ENCODE data around the gene SDHD. TPM values are rescaled to one million over a fixed set of nuclear protein-coding genes. Genes with fewer than 3 reads are reported as not detected.
"Not testable (repeated sequence)": the region's sequence is repeated elsewhere in the genome, so short reads cannot be mapped to it uniquely, and the experiment has no call there.

SDHD gene
- polyA plus RNA-seq, 1 donor (not counting 4 experiments of a cell fraction or from before 2014, with no cell fraction given): 101 TPM

DNA sequence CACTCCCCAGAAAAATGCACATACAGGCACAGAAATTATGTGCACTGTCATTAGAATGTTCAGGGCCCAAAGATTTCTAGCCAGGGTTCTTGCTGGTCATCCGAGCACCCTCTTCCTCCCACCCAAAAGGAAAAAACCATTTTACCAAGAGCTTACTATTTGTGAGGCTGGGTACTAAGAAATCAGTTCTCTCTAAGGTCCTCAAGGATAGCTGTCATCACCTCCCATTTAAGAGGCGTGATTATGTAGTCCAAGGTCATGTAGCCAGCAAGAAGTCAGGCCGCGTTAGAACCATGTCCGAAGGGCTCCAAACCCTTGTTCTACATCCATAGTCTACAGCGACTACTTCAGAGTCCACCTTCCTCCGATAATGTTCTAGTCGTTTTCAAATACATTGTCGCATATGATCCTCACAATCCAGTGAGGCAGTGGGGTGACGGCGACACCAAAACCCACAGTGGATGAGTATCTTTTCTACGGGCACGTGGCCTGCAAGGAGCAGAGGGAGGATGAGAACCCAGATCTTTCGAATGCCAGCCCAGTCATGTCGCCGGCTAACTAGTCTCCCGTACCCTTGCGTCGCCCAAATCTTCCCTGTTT, 751 bp upstream of the SDHD start:
- peak overlapping the region; percentile 77 for H3K4me2 ChIP-seq (ENCODE audit: control insufficient read depth, extremely low read depth, insufficient read depth, low read depth, low read length)
- FAIRE-seq: no peak
- no peaks in the 10 kb centered on the region for H3K9me1 ChIP-seq (ENCODE audit: control insufficient read depth, extremely low read depth, insufficient read depth, low read length)
- peaks cover 10 to 38% of the 10 kb centered on the region in 2 experiments for H3K36me3 ChIP-seq (ENCODE audit: control insufficient read depth in 2 of 2, extremely low read depth in 1 of 2, insufficient read depth in 2 of 2, low read length in 2 of 2)
- H3K4me1 ChIP-seq (ENCODE audit: control insufficient read depth, extremely low read depth, insufficient read depth, low read length): peaks cover 14% of the 10 kb centered on the region
- H3K4me3 ChIP-seq (ENCODE audit: control insufficient read depth in 2 of 3, extremely low read depth in 1 of 3, insufficient read depth in 2 of 3, low read depth in 1 of 3, low read length in 3 of 3): peak overlapping the region; percentile 68 to 100 (median 76)
- no peaks in the 10 kb centered on the region for H4K20me1 ChIP-seq (ENCODE audit: control insufficient read depth, extremely low read depth, insufficient read depth, low read length)
- DNase-seq (ENCODE audit: low read depth, low spot score): no peak
- H3K79me2 ChIP-seq (ENCODE audit: control insufficient read depth, insufficient read depth, low read length): peaks cover 52% of the 10 kb centered on the region
- H3K27me3 ChIP-seq (ENCODE audit: control insufficient read depth, extremely low read depth, insufficient read depth, low read length): no peaks in the 10 kb centered on the region
- H3K9ac ChIP-seq (ENCODE audit: control insufficient read depth, extremely low read depth, insufficient read depth, low read length): peak overlapping the region; percentile 97
- H3K9me3 ChIP-seq (ENCODE audit: control insufficient read depth, low read depth, low read length): no peaks in the 10 kb centered on the region
- peak overlapping the region; percentile 95 for H3K27ac ChIP-seq (ENCODE audit: control insufficient read depth, insufficient read depth, low read length)
- TF ChIP-seq EZH2 (IDR thresholded peaks at IDR 0.05; ENCODE audit: low read length): no peak
- TF ChIP-seq, protein P1, sequence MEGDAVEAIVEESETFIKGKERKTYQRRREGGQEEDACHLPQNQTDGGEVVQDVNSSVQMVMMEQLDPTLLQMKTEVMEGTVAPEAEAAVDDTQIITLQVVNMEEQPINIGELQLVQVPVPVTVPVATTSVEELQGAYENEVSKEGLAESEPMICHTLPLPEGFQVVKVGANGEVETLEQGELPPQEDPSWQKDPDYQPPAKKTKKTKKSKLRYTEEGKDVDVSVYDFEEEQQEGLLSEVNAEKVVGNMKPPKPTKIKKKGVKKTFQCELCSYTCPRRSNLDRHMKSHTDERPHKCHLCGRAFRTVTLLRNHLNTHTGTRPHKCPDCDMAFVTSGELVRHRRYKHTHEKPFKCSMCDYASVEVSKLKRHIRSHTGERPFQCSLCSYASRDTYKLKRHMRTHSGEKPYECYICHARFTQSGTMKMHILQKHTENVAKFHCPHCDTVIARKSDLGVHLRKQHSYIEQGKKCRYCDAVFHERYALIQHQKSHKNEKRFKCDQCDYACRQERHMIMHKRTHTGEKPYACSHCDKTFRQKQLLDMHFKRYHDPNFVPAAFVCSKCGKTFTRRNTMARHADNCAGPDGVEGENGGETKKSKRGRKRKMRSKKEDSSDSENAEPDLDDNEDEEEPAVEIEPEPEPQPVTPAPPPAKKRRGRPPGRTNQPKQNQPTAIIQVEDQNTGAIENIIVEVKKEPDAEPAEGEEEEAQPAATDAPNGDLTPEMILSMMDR (optimal IDR thresholded peaks at IDR 0.05 in 1 of 3, IDR thresholded peaks at IDR 0.05 in 1 of 3, conservative IDR thresholded peaks at IDR 0.05 in 1 of 3; ENCODE audit: extremely low read depth in 1 of 3, insufficient read depth in 2 of 3, low read length in 3 of 3): no peak
- peak overlapping the region; percentile 97 for H2AFZ ChIP-seq (ENCODE audit: control insufficient read depth, low read length)
- dilution Hi-C loops (cut with MboI; ENCODE audit: extremely low pct_ligation_motif_present, low sequenced_read_pairs): no loop called here

DNA sequence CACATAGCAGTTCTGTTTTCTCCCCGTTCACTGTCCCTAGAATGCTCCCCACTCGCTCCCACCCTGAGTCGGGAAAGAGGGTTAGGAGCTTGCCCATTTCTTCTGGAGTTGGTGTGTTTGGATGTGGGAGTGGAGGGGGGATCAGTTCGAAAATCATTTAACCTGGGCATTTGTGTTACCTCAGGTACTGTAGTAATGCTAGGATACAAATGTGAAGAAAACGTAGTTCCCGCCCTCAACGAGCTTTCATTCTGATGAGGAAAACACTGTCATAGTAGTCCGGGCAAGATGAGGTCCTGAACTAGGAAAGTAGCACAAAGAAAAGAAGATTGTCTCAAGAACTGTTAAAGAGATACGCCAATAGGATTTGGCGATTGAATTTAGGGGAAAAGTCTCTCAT, 539 bp downstream of the SDHD start:
- no peaks in the 10 kb centered on the region for H3K9me3 ChIP-seq (ENCODE audit: control insufficient read depth, low read depth, low read length)
- peak overlapping the region; percentile 91 for H3K4me2 ChIP-seq (ENCODE audit: control insufficient read depth, extremely low read depth, insufficient read depth, low read depth, low read length)
- H3K27me3 ChIP-seq (ENCODE audit: control insufficient read depth, extremely low read depth, insufficient read depth, low read length): no peaks in the 10 kb centered on the region
- FAIRE-seq (no peak), DNase-seq (ENCODE audit: low read depth, low spot score) (no peak)
- TF ChIP-seq, protein P1 (optimal IDR thresholded peaks at IDR 0.05 in 1 of 3, IDR thresholded peaks at IDR 0.05 in 1 of 3, conservative IDR thresholded peaks at IDR 0.05 in 1 of 3; ENCODE audit: extremely low read depth in 1 of 3, insufficient read depth in 2 of 3, low read length in 3 of 3): no peak
- TF ChIP-seq EZH2 (IDR thresholded peaks at IDR 0.05; ENCODE audit: low read length): no peak
- dilution Hi-C loops (cut with MboI; ENCODE audit: extremely low pct_ligation_motif_present, low sequenced_read_pairs): no loop called here
- peak overlapping the region; percentile 97 for H3K9ac ChIP-seq (ENCODE audit: control insufficient read depth, extremely low read depth, insufficient read depth, low read length)
- H4K20me1 ChIP-seq (ENCODE audit: control insufficient read depth, extremely low read depth, insufficient read depth, low read length): no peaks in the 10 kb centered on the region
- no peaks in the 10 kb centered on the region for H3K9me1 ChIP-seq (ENCODE audit: control insufficient read depth, extremely low read depth, insufficient read depth, low read length)
- H3K36me3 ChIP-seq (ENCODE audit: control insufficient read depth in 2 of 2, extremely low read depth in 1 of 2, insufficient read depth in 2 of 2, low read length in 2 of 2): peaks cover 17 to 39% of the 10 kb centered on the region in 2 experiments
- H3K4me3 ChIP-seq (ENCODE audit: control insufficient read depth in 2 of 3, extremely low read depth in 1 of 3, insufficient read depth in 2 of 3, low read depth in 1 of 3, low read length in 3 of 3): peak overlapping the region; percentile 68 to 100 (median 76)
- H2AFZ ChIP-seq (ENCODE audit: control insufficient read depth, low read length): peak overlapping the region; percentile 96
- H3K4me1 ChIP-seq (ENCODE audit: control insufficient read depth, extremely low read depth, insufficient read depth, low read length): peaks cover 14% of the 10 kb centered on the region
- H3K79me2 ChIP-seq (ENCODE audit: control insufficient read depth, insufficient read depth, low read length): peaks cover 52% of the 10 kb centered on the region
- H3K27ac ChIP-seq (ENCODE audit: control insufficient read depth, insufficient read depth, low read length): peak overlapping the region; percentile 95

DNA sequence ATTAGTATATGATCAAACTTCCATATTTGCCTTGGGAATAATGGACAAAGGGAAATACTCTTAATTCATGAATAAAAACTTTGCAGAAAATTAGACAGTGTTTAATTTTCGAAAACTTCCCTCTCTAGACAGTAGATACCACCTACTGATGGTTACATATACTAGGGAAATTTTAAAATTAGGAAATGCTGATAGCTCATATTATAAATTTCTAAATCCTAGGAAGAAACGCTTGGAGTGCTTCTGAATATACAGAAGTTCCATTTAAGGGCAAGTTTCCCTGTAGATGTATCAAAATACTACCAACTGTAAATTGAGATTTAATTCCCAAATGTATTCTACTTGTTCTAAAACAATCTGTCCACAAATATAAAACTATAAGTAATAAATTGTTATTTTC, 8.6 kb downstream of the SDHD start:
- H3K27ac ChIP-seq (ENCODE audit: control insufficient read depth, insufficient read depth, low read length); H3K4me1 ChIP-seq (ENCODE audit: control insufficient read depth, extremely low read depth, insufficient read depth, low read length); DNase-seq (ENCODE audit: low read depth, low spot score); H3K9me3 ChIP-seq (ENCODE audit: control insufficient read depth, low read depth, low read length); H2AFZ ChIP-seq (ENCODE audit: control insufficient read depth, low read length); H3K4me2 ChIP-seq (ENCODE audit: control insufficient read depth, extremely low read depth, insufficient read depth, low read depth, low read length); dilution Hi-C loops (cut with MboI; ENCODE audit: extremely low pct_ligation_motif_present, low sequenced_read_pairs); H4K20me1 ChIP-seq (ENCODE audit: control insufficient read depth, extremely low read depth, insufficient read depth, low read length); H3K79me2 ChIP-seq (ENCODE audit: control insufficient read depth, insufficient read depth, low read length); H3K27me3 ChIP-seq (ENCODE audit: control insufficient read depth, extremely low read depth, insufficient read depth, low read length); H3K9me1 ChIP-seq (ENCODE audit: control insufficient read depth, extremely low read depth, insufficient read depth, low read length); H3K9ac ChIP-seq (ENCODE audit: control insufficient read depth, extremely low read depth, insufficient read depth, low read length); H3K4me3 ChIP-seq (ENCODE audit: control insufficient read depth in 2 of 3, extremely low read depth in 1 of 3, insufficient read depth in 2 of 3, low read depth in 1 of 3, low read length in 3 of 3); FAIRE-seq: not testable (repeated sequence)
- peaks cover 12 to 14% of the 10 kb centered on the region in 2 experiments for H3K36me3 ChIP-seq (ENCODE audit: control insufficient read depth in 2 of 2, extremely low read depth in 1 of 2, insufficient read depth in 2 of 2, low read length in 2 of 2)
